ENCODE measurements around the gene DNAJA2. TPM values are rescaled to one million over a fixed set of nuclear protein-coding genes. Genes with fewer than 3 reads are reported as not detected.

Gene DNAJA2
- polyA plus RNA-seq, 1 experiment, result 8.3 TPM

DNA sequence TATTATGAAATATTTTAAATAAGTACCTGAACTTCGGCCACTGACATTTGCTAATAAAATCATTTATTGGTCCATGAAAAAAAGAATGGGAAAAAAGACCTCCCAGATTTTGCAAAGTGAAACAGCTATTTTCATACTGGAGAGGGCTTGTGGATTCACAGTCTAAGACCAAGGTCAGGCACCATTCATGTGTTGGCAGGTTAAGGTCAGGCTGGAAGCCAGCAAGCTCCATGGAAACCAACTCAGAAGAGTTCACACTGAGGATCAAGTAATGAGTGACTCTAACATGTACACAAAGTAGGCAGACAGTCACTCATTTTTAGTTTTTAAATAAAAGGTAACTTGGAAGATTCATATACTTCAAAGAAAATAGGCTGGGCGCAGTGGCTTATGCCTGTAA lies 3.4 kb downstream of the DNAJA2 start:
- TF ChIP-seq, protein P1, sequence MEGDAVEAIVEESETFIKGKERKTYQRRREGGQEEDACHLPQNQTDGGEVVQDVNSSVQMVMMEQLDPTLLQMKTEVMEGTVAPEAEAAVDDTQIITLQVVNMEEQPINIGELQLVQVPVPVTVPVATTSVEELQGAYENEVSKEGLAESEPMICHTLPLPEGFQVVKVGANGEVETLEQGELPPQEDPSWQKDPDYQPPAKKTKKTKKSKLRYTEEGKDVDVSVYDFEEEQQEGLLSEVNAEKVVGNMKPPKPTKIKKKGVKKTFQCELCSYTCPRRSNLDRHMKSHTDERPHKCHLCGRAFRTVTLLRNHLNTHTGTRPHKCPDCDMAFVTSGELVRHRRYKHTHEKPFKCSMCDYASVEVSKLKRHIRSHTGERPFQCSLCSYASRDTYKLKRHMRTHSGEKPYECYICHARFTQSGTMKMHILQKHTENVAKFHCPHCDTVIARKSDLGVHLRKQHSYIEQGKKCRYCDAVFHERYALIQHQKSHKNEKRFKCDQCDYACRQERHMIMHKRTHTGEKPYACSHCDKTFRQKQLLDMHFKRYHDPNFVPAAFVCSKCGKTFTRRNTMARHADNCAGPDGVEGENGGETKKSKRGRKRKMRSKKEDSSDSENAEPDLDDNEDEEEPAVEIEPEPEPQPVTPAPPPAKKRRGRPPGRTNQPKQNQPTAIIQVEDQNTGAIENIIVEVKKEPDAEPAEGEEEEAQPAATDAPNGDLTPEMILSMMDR (IDR thresholded peaks at IDR 0.05; ENCODE audit: insufficient read depth, low read depth, low read length), result no peak
- H3K4me3 ChIP-seq (ENCODE audit: low read depth, low read length), result no peak overlapping the region
- H3K36me3 ChIP-seq (ENCODE audit: control insufficient read depth, insufficient read depth, low read length), result peaks cover 20% of the 10 kb centered on the region
- ChIA-PET CTCF (no interaction called here), POLR2A (no interaction called here)
- no peaks in the 10 kb centered on the region for H3K27me3 ChIP-seq (ENCODE audit: control insufficient read depth, insufficient read depth, low read length)
- DNase-seq (ENCODE audit: low read depth), result no peak

DNA sequence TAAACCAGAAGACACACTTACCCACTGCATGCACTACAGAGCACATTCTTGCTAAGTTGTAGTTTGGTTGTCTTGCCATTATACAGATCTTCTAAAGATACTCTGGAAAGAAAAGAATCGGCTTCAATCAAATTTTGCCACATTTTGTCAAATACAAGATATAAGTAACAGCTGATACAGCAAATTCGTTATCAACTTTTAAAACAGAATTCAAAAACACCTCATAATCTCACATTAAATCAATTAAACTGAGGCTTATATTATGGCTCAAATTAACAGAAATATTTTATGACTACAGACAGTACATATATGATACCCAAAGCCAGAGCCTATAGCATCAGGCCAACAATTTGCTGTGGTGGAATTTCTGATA lies 5.4 kb downstream of the DNAJA2 start:
- CTCF ChIA-PET, result no interaction called here

DNA sequence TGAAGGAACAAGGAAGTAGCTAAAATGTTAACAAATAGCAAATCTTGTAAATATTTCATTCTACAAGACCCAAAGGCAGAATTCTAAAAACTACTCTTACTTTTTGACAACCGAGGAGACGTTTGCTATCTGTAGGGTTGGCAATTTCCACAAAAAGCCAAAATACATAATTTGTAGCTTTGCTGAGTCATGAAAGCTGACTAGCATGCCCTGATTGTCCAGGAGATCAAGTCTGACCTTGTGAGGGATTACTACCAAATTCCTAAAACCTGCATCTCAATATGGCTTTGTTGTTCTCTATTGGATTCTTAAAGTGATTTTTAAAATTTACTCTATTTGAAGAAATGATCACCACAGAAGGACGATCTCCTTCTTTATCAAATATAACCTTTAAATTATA lies 10.8 kb downstream of the DNAJA2 start:
- POLR2A ChIA-PET, result no interaction called here
- CTCF ChIA-PET, result interaction anchor here (0.6 to 1.6 kb wide), 4 partner anchors 15 to 1161 kb away, joined by 3 to 5 read pairs (median 3); no protein-coding TSS in a partner anchor
- Histone ChIP-seq H3K4me3 (ENCODE audit: low read depth, low read length) (no peak overlapping the region), H3K27me3 (ENCODE audit: control insufficient read depth, insufficient read depth, low read length) (no peaks in the 10 kb centered on the region), H3K36me3 (ENCODE audit: control insufficient read depth, insufficient read depth, low read length) (peaks cover 30% of the 10 kb centered on the region)
- TF ChIP-seq, protein P1 (IDR thresholded peaks at IDR 0.05; ENCODE audit: insufficient read depth, low read depth, low read length), result no peak
- DNase-seq (ENCODE audit: low read depth), result no peak

More for the DNA sequence above, 5.4 kb downstream of the DNAJA2 start:
- H3K27me3 ChIP-seq (ENCODE audit: control insufficient read depth, insufficient read depth, low read length), result no peaks in the 10 kb centered on the region
- TF ChIP-seq, protein P1 (IDR thresholded peaks at IDR 0.05; ENCODE audit: insufficient read depth, low read depth, low read length), result no peak
- H3K4me3 ChIP-seq (ENCODE audit: low read depth, low read length), result no peak overlapping the region
- H3K36me3 ChIP-seq (ENCODE audit: control insufficient read depth, insufficient read depth, low read length), result peaks cover 28% of the 10 kb centered on the region
- POLR2A ChIA-PET, result no interaction called here
- no peak for DNase-seq (ENCODE audit: low read depth)

DNA sequence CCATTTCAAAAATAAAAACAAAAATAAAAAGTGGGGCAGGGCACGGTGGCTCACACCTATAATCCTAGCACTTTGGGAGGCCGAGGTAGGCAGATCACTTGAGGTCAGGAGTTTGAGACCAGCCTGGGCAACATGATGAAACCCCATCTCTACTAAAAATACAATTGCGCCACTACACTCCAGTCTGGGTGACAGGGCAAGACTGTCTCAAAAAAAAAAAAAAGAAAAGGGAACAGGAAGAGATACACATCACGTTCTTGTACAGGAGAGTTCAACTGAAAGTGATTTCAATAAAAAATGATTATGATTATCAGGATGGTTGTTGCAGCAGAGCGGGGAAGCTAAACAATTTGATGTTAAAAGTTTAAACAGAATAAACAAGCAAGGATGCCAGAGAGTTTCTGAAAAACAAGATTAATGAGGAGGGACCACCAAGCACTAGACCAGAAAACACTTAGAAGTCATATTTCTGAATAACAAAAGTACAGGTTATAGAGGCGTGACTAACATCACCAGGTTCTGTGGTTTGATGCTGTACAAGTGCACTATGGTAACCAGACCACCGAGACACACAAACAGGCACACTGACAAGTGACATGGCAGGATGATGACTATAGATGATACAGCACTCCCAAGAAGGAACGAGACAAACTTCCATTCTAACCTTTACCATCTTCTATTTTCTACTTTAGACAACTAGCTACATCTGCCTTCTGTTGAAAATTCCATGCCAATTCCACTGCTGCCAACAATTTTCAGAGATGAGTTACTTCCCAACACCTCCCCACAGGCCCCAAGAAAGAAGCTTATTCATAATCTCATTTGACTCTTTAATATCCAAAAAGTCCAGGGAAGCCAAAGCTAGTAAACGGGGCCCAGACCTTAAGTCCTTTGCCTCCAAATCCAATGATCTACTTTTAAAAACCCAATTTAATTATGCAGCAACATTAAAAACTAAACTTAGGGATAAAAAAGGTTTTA lies 11.8 kb downstream of the DNAJA2 start:
- Histone ChIP-seq H3K36me3 (ENCODE audit: control insufficient read depth, insufficient read depth, low read length) (peaks cover 26% of the 10 kb centered on the region), H3K27me3 (ENCODE audit: control insufficient read depth, insufficient read depth, low read length) (no peaks in the 10 kb centered on the region), H3K4me3 (ENCODE audit: low read depth, low read length) (no peak overlapping the region)
- ChIA-PET CTCF (interaction anchor here (1.0 to 1.6 kb wide), 5 partner anchors 10 to 76 kb away, joined by 3 to 4 read pairs (median 3); no protein-coding TSS in a partner anchor), POLR2A (no interaction called here)
- TF ChIP-seq, protein P1 (IDR thresholded peaks at IDR 0.05; ENCODE audit: insufficient read depth, low read depth, low read length), result no peak
- DNase-seq (ENCODE audit: low read depth), result no peak

DNA sequence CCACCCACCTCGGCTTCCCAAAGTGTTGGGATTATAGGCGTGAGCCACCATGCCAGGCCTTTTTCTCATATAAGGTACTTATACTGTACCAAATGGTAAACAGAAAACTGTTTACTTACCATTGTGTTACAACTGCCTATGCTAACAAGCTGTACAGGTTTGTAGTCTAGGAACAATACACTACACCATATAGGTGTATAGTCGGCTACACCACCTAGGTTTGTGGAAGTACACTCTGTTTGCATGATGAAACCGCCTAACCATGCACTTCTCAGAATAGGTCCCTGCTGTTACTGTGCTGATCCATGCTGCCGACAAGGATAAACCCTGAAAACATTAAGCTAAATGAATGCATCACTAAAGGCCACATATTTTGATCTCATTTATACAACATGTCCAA lies 18.9 kb downstream of the DNAJA2 start:
- H3K36me3 ChIP-seq (ENCODE audit: control insufficient read depth, insufficient read depth, low read length), result peaks cover 10% of the 10 kb centered on the region
- H3K4me3 ChIP-seq (ENCODE audit: low read depth, low read length), result no peak overlapping the region
- H3K27me3 ChIP-seq (ENCODE audit: control insufficient read depth, insufficient read depth, low read length), result no peaks in the 10 kb centered on the region
- DNase-seq (ENCODE audit: low read depth), result no peak
- CTCF ChIA-PET, result interaction anchor here (1.0 to 1.5 kb wide), 2 partner anchors 24 to 83 kb away, joined by 3 to 4 read pairs; no protein-coding TSS in a partner anchor
- POLR2A ChIA-PET, result no interaction called here
- TF ChIP-seq, protein P1 (IDR thresholded peaks at IDR 0.05; ENCODE audit: insufficient read depth, low read depth, low read length), result no peak
